Neuronal stem cell (in vitro differentiated cells): Measurements from ENCODE around the gene TICRR.

Source experiments
- DNase-seq: peaks from one replicate; pipeline ENCODE4 v3.0.0-alpha.2; 2013; ENCODE audit warnings: low spot score
- H2AFZ ChIP-seq: one replicate; pipeline ENCODE4 v1.6.1; 2013; ENCODE audit warnings: mild to moderate bottlenecking, low read length, inconsistent platforms
- H2AK5ac ChIP-seq: 2 replicates; pipeline ENCODE4 v1.6.1; 2013; ENCODE audit warnings: low read depth, mild to moderate bottlenecking, inconsistent platforms, low read length, moderate library complexity, mixed read lengths
- H2BK120ac ChIP-seq: 2 replicates; pipeline ENCODE4 v1.6.1; 2013; ENCODE audit warnings: low read depth, mild to moderate bottlenecking, inconsistent platforms, low read length, moderate library complexity, mixed read lengths
- H2BK12ac ChIP-seq: one replicate; pipeline ENCODE4 v1.6.1; 2013; ENCODE audit warnings: low read length, inconsistent platforms
- H2BK15ac ChIP-seq: 2 replicates; pipeline ENCODE4 v1.6.1; 2013; ENCODE audit warnings: mild to moderate bottlenecking, low read length, inconsistent platforms, mixed read lengths
- H2BK5ac ChIP-seq: one replicate; pipeline ENCODE4 v1.6.1; 2013; ENCODE audit warnings: inconsistent platforms, mild to moderate bottlenecking, low read length, moderate library complexity
- H3K14ac ChIP-seq: one replicate; pipeline ENCODE4 v1.6.1; 2013; ENCODE audit warnings: low read length, inconsistent platforms
- H3K18ac ChIP-seq: 2 replicates; pipeline ENCODE4 v1.6.1; 2013; ENCODE audit warnings: low read length, inconsistent platforms
- H3K23ac ChIP-seq: 2 replicates; pipeline ENCODE4 v1.6.1; 2013; ENCODE audit warnings: low read depth, mild to moderate bottlenecking, mixed read lengths, low read length, inconsistent platforms; ENCODE audit not compliant: poor library complexity
- H3K27ac ChIP-seq: replicated peaks from 3 replicates; pipeline ENCODE4 v1.5.1; 2013; ENCODE audit warnings: low read length, inconsistent platforms
- H3K27me3 ChIP-seq, 3 experiments: 2 replicates each; pipeline ENCODE4 v1.6.1; 2013; ENCODE audit warnings: low read length in 3 of 3, mild to moderate bottlenecking in 2 of 3, inconsistent platforms in 1 of 3, low read depth in 1 of 3, mixed read lengths in 1 of 3, moderate library complexity in 1 of 3; ENCODE audit not compliant: control insufficient read depth in 3 of 3, insufficient read depth in 3 of 3
- H3K36me3 ChIP-seq, 2 donors: replicated peaks in 1 of 2; 2 replicates each; pipeline ENCODE4 v1.6.1; 2013; ENCODE audit warnings: low read length in 2 of 2; ENCODE audit not compliant: control insufficient read depth in 2 of 2, insufficient read depth in 2 of 2
- H3K4ac ChIP-seq: 2 replicates; pipeline ENCODE4 v1.6.1; 2013; ENCODE audit warnings: inconsistent platforms, mild to moderate bottlenecking, low read length, moderate library complexity
- H3K4me1 ChIP-seq, 2 donors: 1 replicate in 1 of 2; 2 replicates in 1 of 2; pipeline ENCODE4 v1.6.1; 2013; ENCODE audit warnings: low read length in 2 of 2, low read depth in 1 of 2; ENCODE audit not compliant: control insufficient read depth in 2 of 2, insufficient read depth in 1 of 2
- H3K4me2 ChIP-seq: one replicate; pipeline ENCODE4 v1.6.1; 2013; ENCODE audit warnings: mild to moderate bottlenecking, low read length, inconsistent platforms; ENCODE audit not compliant: insufficient read depth, poor library complexity, severe bottlenecking
- H3K4me3 ChIP-seq, 2 donors: 2 replicates each; pipeline ENCODE4 v1.5.1; 2013; ENCODE audit warnings: low read length in 2 of 2, mild to moderate bottlenecking in 2 of 2, inconsistent platforms in 1 of 2, moderate library complexity in 1 of 2
- H3K79me1 ChIP-seq: one replicate; pipeline ENCODE4 v1.6.1; 2013; ENCODE audit warnings: low read depth, mild to moderate bottlenecking, inconsistent platforms, low read length, moderate library complexity
- H3K9ac ChIP-seq: one replicate; pipeline ENCODE4 v1.6.1; 2013; ENCODE audit warnings: mild to moderate bottlenecking, low read depth, low read length, inconsistent platforms; ENCODE audit not compliant: poor library complexity
- H3K9me3 ChIP-seq, 2 donors: replicated peaks in 1 of 2; 2 replicates each; pipeline versions ENCODE3 to v1.6.1; 2013; ENCODE audit warnings: low read length in 2 of 2, mild to moderate bottlenecking in 2 of 2, inconsistent platforms in 1 of 2, low read depth in 1 of 2, mixed read lengths in 1 of 2, moderate library complexity in 1 of 2; ENCODE audit not compliant: control insufficient read depth in 2 of 2, insufficient read depth in 1 of 2
- H4K8ac ChIP-seq: one replicate; pipeline ENCODE4 v1.6.1; 2013; ENCODE audit warnings: low read depth, mild to moderate bottlenecking, inconsistent platforms, low read length, moderate library complexity
- H4K91ac ChIP-seq: one replicate; pipeline ENCODE4 v1.6.1; 2013; ENCODE audit warnings: low read length, low read depth, mild to moderate bottlenecking, inconsistent platforms; ENCODE audit not compliant: poor library complexity
- WGBS, 2 donors: extraction: QIAGEN DNeasy Blood & Tissue Kit; methylation state at CpG; one replicate each; pipeline ENCODE4 v1.1.7; 2013; ENCODE audit warnings: missing lambda C conversion rate in 2 of 2, mixed read lengths in 1 of 2; ENCODE audit not compliant: insufficient read length in 2 of 2, insufficient replicate concordance in 1 of 2; ENCODE audit errors: extremely low coverage in 2 of 2; 5-methylcytosine and 5-hydroxymethylcytosine counted together

The TICRR gene

GRCh38 chr15:89556413-89557262 is 18.6 kb upstream of the TICRR start:
- no peak overlapping the region for H3K4ac ChIP-seq
- no peaks in the 10 kb centered on the region for H3K79me1 ChIP-seq
- H2BK15ac ChIP-seq: no peak overlapping the region
- H3K4me3 ChIP-seq: no peak overlapping the region
- H3K18ac ChIP-seq: no peak overlapping the region
- no peak overlapping the region for H3K27ac ChIP-seq
- peaks cover 2 to 5% of the 10 kb centered on the region in 2 donors for H3K4me1 ChIP-seq
- H3K27me3 ChIP-seq: peaks cover 0 to 17% (median 0%) of the 10 kb centered on the region in 3 experiments
- peaks cover 0 to 2% of the 10 kb centered on the region in 2 donors for H3K9me3 ChIP-seq
- peak overlapping the region; percentile 53 for H2AFZ ChIP-seq
- no peak overlapping the region for H3K23ac ChIP-seq
- no peak overlapping the region for H4K8ac ChIP-seq
- no peak overlapping the region for H3K4me2 ChIP-seq
- no peaks in the 10 kb centered on the region for H3K36me3 ChIP-seq
- no CpG with 5 or more reads among the region's 9 CpGs for WGBS, 2 donors
- H4K91ac ChIP-seq: no peak overlapping the region
- H2BK5ac ChIP-seq: no peak overlapping the region
- no peak overlapping the region for H2BK120ac ChIP-seq
- H3K14ac ChIP-seq: no peak overlapping the region
- no peak overlapping the region for H3K9ac ChIP-seq
- H2BK12ac ChIP-seq: no peak overlapping the region
- H2AK5ac ChIP-seq: no peak overlapping the region
- DNase-seq: peak; percentile 82

- no peak overlapping the region for H4K91ac ChIP-seq
- no CpG with 5 or more reads among the region's 5 CpGs for WGBS, 2 donors
Observed at GRCh38 chr15:89559769-89560264, 15.5 kb upstream of the TICRR start.

GRCh38 chr15:89566181-89566580 is 9.1 kb upstream of the TICRR start:
- no peak overlapping the region for H3K4me3 ChIP-seq
- DNase-seq: no peak
- no peak overlapping the region for H2BK5ac ChIP-seq

More at GRCh38 chr15:89559769-89560264, 15.5 kb upstream of the TICRR start:
- Histone ChIP-seq H2AFZ (no peak overlapping the region), H3K4ac (no peak overlapping the region), H2BK5ac (peak overlapping the region; percentile 19), H3K4me3 (peak overlapping the region in 1 of 2 donors; percentile 35), H4K8ac (no peak overlapping the region), H3K9ac (no peak overlapping the region), H3K9me3 (peaks cover 0 to 2% of the 10 kb centered on the region in 2 donors), H3K79me1 (no peaks in the 10 kb centered on the region), H2BK120ac (no peak overlapping the region), H3K27me3 (peaks cover 0 to 4% (median 0%) of the 10 kb centered on the region in 3 experiments), H3K23ac (no peak overlapping the region), H3K4me1 (no peaks in the 10 kb centered on the region), H3K27ac (no peak overlapping the region), H2BK15ac (no peak overlapping the region), H3K18ac (no peak overlapping the region), H3K36me3 (no peaks in the 10 kb centered on the region), H2AK5ac (no peak overlapping the region), H3K14ac (no peak overlapping the region), H2BK12ac (no peak overlapping the region), H3K4me2 (no peak overlapping the region)
- no peak for DNase-seq

GRCh38 chr15:89566621-89567294 is 8.5 kb upstream of the TICRR start:
- Histone ChIP-seq H3K4me3 (no peak overlapping the region), H3K27ac (no peak overlapping the region), H3K27me3 (peaks cover 0 to 2% (median 0%) of the 10 kb centered on the region in 3 experiments), H3K14ac (no peak overlapping the region), H3K23ac (no peak overlapping the region), H2AFZ (no peak overlapping the region), H3K4me2 (no peak overlapping the region), H3K18ac (no peak overlapping the region), H3K36me3 (no peaks in the 10 kb centered on the region), H2BK15ac (no peak overlapping the region), H3K4me1 (no peaks in the 10 kb centered on the region), H3K79me1 (no peaks in the 10 kb centered on the region), H2BK120ac (no peak overlapping the region), H3K9ac (no peak overlapping the region), H2AK5ac (no peak overlapping the region), H3K9me3 (peaks cover 0 to 3% of the 10 kb centered on the region in 2 donors), H4K8ac (no peak overlapping the region), H2BK5ac (no peak overlapping the region), H4K91ac (no peak overlapping the region), H2BK12ac (no peak overlapping the region), H3K4ac (no peak overlapping the region)
- DNase-seq: no peak
- no CpG with 5 or more reads among the region's 5 CpGs for WGBS, 2 donors

More at GRCh38 chr15:89566181-89566580, 9.1 kb upstream of the TICRR start:
- no peak overlapping the region for H3K9ac ChIP-seq
- H2BK15ac ChIP-seq: no peak overlapping the region
- no peak overlapping the region for H2AFZ ChIP-seq
- no CpG with 5 or more reads among the region's 7 CpGs for WGBS, 2 donors
- no peak overlapping the region for H3K27ac ChIP-seq
- H3K79me1 ChIP-seq: no peaks in the 10 kb centered on the region
- no peak overlapping the region for H4K91ac ChIP-seq
- H2BK120ac ChIP-seq: no peak overlapping the region
- H3K4me2 ChIP-seq: no peak overlapping the region
- no peak overlapping the region for H3K18ac ChIP-seq
- no peak overlapping the region for H4K8ac ChIP-seq
- H3K36me3 ChIP-seq: no peaks in the 10 kb centered on the region
- H3K9me3 ChIP-seq: peaks cover 0 to 3% of the 10 kb centered on the region in 2 donors
- no peak overlapping the region for H3K4ac ChIP-seq
- H2AK5ac ChIP-seq: no peak overlapping the region
- H2BK12ac ChIP-seq: no peak overlapping the region
- H3K4me1 ChIP-seq: no peaks in the 10 kb centered on the region
- no peak overlapping the region for H3K23ac ChIP-seq
- H3K14ac ChIP-seq: no peak overlapping the region
- peaks cover 0 to 2% (median 0%) of the 10 kb centered on the region in 3 experiments for H3K27me3 ChIP-seq
